ENCODE measurements around the gene DMC1. TPM values are rescaled to one million over a fixed set of nuclear protein-coding genes. Genes with fewer than 3 reads are reported as not detected.

DMC1 gene
- total and polyA plus RNA-seq, 2 of the 4 experiments (the other 2 are of a cell fraction), result 0.18 to 0.38 TPM

- no peak overlapping the region for H3K27ac ChIP-seq (ENCODE audit: insufficient read depth, low read length)
- no peak overlapping the region for H2BK20ac ChIP-seq (ENCODE audit: low read depth, low read length)
- H2BK5ac ChIP-seq (ENCODE audit: low read depth, low read length, poor library complexity, severe bottlenecking), result no peak overlapping the region
- no peak overlapping the region for H2AK9ac ChIP-seq (replicated peaks; ENCODE audit: low read depth, low read length, poor library complexity)
- no peak overlapping the region for H3K4ac ChIP-seq (ENCODE audit: low read depth, low read length)
- no peak overlapping the region for H2BK120ac ChIP-seq (ENCODE audit: low read depth, low read length)
- no peak for ATAC-seq (ENCODE audit: low read depth)
- no peaks in the 10 kb centered on the region for H3K79me1 ChIP-seq (ENCODE audit: low read depth in 1 of 2, low read length in 2 of 2)
- no peaks in the 10 kb centered on the region for H3K27me3 ChIP-seq (ENCODE audit: control insufficient read depth, insufficient read depth, low read length)
- H4K5ac ChIP-seq (ENCODE audit: low read depth, low read length), result no peak overlapping the region
- H2AK5ac ChIP-seq (ENCODE audit: low read depth, low read length), result no peak overlapping the region
- dilution Hi-C loops (cut with HindIII; ENCODE audit: low sequenced_read_pairs, unreplicated experiment) (no loop called here), in situ Hi-C loops (cut with MboI; ENCODE audit: low sequenced_read_pairs) (no loop called here), intact Hi-C loops (cut with micrococcal nuclease) (no loop called here)
- no peak overlapping the region for H3K18ac ChIP-seq (ENCODE audit: low read depth, low read length)
- ChIA-PET CTCF (no interaction called here), POLR2A (ENCODE audit: unreplicated experiment) (no interaction called here)
- H3K9me1 ChIP-seq (ENCODE audit: insufficient read depth, low read length), result 0 out of 2 replicates have a peak, but pooled peaks cover 3% of the 10 kb centered on the region
- WGBS, 2 experiments (ENCODE audit: extremely low coverage in 2 of 2, insufficient read length in 1 of 2), result 88% methylated on average over 1 of the region's 5 CpGs; no CpG with 5 or more reads in 1 of the 2 experiments
- no peak overlapping the region for H3K56ac ChIP-seq (ENCODE audit: extremely low read depth, insufficient read depth, low read length)
- BruUV-seq (replicated peaks), result no TSS peak
- H3K4me1 ChIP-seq (ENCODE audit: control insufficient read depth, insufficient read depth, low read length), result peaks cover 2% of the 10 kb centered on the region; the same call in 1 of the 2 replicates
- H3K14ac ChIP-seq (replicated peaks; ENCODE audit: low read depth, low read length), result no peak overlapping the region
- no peak overlapping the region for H2AFZ ChIP-seq (replicated peaks; ENCODE audit: low read length, poor library complexity)
- no peak overlapping the region for H4K8ac ChIP-seq (ENCODE audit: low read depth in 2 of 2, low read length in 2 of 2)
- no peak overlapping the region for H4K91ac ChIP-seq (ENCODE audit: insufficient read depth, low read depth, low read length)
- DNase-seq, result no peak
- H2BK15ac ChIP-seq (ENCODE audit: low read depth, low read length), result no peak overlapping the region
- no peak overlapping the region for H3K23ac ChIP-seq (ENCODE audit: low read depth, low read length)
- H3K36me3 ChIP-seq (ENCODE audit: control insufficient read depth, insufficient read depth, low read length), result no peaks in the 10 kb centered on the region
- no peaks in the 10 kb centered on the region for H4K20me1 ChIP-seq (ENCODE audit: insufficient read depth, low read length)
- no peak overlapping the region for H3K4me3 ChIP-seq (ENCODE audit: insufficient read depth, low read depth, low read length)
- TF ChIP-seq MAFK (IDR thresholded peaks at IDR 0.05; ENCODE audit: low read depth, low read length) (no peak), MXI1 (IDR thresholded peaks at IDR 0.05; ENCODE audit: borderline replicate concordance, low read depth, low read length) (no peak), SMC3 (IDR thresholded peaks at IDR 0.05; ENCODE audit: low read depth, low read length) (no peak), RCOR1 (IDR thresholded peaks at IDR 0.05; ENCODE audit: insufficient replicate concordance, low read length) (no peak), FOS (IDR thresholded peaks at IDR 0.05; ENCODE audit: low read depth, low read length) (no peak), RAD21 (IDR thresholded peaks at IDR 0.05; ENCODE audit: low read length) (no peak)
- TF ChIP-seq, protein P1, sequence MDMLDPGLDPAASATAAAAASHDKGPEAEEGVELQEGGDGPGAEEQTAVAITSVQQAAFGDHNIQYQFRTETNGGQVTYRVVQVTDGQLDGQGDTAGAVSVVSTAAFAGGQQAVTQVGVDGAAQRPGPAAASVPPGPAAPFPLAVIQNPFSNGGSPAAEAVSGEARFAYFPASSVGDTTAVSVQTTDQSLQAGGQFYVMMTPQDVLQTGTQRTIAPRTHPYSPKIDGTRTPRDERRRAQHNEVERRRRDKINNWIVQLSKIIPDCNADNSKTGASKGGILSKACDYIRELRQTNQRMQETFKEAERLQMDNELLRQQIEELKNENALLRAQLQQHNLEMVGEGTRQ (IDR thresholded peaks at IDR 0.05; ENCODE audit: low read depth, low read length), result no peak
- no peak overlapping the region for H3K9ac ChIP-seq (ENCODE audit: low read depth, low read length)
- no peaks in the 10 kb centered on the region for H3K9me3 ChIP-seq (ENCODE audit: control insufficient read depth, insufficient read depth, low read length)
- no peak overlapping the region for H3K4me2 ChIP-seq (ENCODE audit: low read depth, low read length)
These were observed 41.6 kb upstream of the DMC1 start for GRCh38 chr22:38611559-38611958.
